NCI-H2196 treated with DMSO at 0.1 percent for 48 hours (cell line): ENCODE measurements around the gene DTNB.
"Not testable (repeated sequence)": the region's sequence is repeated elsewhere in the genome, so short reads cannot be mapped to it uniquely, and the experiment has no call there.

ENCODE experiments used
- DNase-seq: peaks from one replicate; lab custom pipeline; 2025; ENCODE audit not compliant: unreplicated experiment; lab: John Stamatoyannopoulos, UW

Gene DTNB

GRCh38 chr2:25633801-25634200 lies 39.6 kb downstream of the DTNB start:
- DNase-seq = not testable (repeated sequence)

- DNase-seq = no peak
Measured at GRCh38 chr2:25632396-25632795, 41.0 kb downstream of the DTNB start.

- DNase-seq = no peak
Measured at GRCh38 chr2:25624635-25625034, 48.7 kb downstream of the DTNB start.

GRCh38 chr2:25623361-25623760 lies 50.0 kb downstream of the DTNB start:
- no peak for DNase-seq

DNA sequence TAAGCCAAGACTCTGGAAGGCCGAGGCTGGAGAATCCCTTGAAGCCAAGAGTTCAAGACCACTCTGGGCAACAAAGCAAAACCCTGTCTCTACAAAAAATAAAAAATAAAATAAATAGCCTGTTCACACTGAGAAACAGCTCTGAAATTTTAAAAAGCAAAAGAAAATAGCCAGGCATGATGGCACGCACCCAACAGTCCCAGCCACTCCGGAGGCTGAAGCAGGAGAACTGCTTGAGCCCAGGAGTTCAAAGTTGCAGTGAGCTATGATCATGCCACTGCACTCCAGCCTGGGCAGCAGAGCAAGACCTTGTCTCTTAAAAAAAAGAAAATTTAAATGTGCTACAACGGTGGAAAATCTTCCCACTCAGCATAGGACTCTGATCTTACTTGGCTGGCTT lies 52.7 kb downstream of the DTNB start:
- DNase-seq = no peak

- DNase-seq = no peak
Measured at GRCh38 chr2:25620077-25620476, 53.3 kb downstream of the DTNB start.

- DNase-seq = no peak
Measured at GRCh38 chr2:25619185-25619584, 54.2 kb downstream of the DTNB start.

DNA sequence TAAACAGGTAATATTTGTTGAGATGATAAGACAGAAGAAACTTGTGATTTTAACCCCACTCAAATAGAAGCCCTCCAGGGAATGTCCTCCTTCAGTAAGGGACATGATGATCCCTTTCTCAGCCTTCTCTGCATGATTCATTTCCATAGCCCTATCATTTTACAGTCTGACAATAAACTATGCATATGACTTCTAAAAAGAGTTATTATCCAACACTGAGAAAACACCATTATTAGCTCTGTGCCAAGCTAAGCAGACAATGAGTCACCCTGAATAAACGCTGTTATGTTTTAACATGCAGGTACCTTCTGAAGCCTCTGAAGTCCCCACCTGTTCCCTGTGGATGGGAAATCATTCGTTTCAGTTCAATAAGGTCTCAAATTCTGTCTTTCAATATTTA lies 54.7 kb downstream of the DTNB start:
- DNase-seq = peak; percentile 69

DNA sequence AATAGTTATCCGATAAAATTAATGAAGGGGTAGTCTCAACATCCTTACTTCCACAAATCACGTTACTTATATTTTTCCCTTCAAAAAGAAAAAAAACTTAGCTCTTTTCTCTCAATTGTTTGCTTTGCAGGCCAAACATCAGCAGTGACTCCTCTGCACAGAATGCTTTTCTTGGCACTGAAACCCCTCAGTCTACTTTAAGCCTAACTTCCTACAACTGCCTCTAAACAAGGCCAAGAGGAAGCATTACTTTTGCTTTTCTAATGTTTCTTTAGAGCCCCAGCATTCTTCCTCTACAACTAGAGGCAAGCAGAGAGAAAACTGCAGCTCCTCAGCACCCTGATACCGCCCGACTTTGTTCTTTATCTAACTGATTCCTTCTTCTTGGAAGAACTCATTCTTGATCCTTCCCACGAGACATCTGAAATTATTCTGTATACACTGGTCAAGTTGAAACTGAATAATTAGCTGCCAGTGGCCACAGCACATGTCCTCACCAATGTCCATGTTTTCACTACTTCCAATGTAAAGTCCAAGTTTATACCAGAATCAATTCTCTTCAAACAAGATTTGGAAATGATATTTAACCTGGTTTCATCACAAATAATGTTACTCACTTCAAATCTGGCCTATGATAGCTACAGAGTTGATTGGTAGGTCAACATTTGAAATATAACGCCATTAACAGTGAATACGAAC lies 55.3 kb downstream of the DTNB start:
- no peak for DNase-seq

DNA sequence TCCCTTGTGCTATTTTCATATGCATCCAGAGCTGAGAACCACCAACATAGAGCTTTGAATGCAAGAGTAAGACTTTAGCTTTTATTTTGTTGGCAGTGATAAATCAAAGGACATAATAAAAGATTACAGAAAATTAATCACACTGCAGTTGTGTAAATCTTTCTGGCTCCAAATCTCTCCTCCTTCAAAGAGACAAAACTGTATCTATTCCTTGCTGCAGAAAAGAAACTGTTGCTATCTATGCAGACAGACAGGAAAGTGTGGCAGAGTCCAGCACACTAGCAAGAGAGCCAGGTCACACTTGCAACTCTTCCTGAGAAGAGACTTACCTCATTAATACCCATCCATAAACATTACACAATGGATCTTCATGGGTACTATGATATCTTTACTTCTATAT lies 57.5 kb downstream of the DTNB start:
- no peak for DNase-seq

DNA sequence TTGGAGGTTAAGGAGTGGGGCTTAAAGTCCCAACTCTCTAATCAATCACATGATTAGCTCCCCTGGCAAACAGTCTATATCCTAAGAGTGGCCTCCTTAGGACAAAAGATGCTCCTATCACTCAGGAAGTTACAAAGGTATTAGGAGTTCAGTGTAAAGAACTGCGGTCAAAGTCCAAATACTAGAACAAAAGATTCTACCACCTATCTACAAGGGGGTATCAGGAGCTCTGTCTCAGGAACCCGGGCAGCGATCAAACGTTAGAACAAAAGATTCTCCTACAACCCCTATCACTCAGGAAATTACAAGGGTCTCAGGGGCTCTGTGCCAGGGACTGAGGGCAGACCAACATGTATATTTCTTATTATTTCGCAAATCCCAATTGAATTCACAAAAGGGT lies 58.0 kb downstream of the DTNB start:
- no peak for DNase-seq

DNA sequence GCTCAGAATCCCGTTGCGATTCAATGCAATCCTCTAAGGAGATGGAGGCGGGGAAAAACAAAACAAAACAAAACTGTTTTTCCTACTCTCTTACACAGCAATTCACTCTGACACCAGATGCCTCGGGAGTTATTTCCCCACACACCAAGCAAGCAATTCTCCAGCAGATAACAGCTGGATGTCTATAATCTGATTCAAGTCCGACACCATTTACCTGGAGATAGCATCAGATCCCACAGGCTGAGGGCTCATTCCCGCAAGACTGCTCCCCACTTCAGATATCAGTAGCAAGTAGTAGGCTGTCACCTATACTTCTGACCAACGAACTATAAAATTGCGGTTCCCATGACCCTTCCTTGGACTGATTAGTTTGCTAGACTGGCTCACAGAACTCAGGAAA lies 58.7 kb downstream of the DTNB start:
- no peak for DNase-seq

DNA sequence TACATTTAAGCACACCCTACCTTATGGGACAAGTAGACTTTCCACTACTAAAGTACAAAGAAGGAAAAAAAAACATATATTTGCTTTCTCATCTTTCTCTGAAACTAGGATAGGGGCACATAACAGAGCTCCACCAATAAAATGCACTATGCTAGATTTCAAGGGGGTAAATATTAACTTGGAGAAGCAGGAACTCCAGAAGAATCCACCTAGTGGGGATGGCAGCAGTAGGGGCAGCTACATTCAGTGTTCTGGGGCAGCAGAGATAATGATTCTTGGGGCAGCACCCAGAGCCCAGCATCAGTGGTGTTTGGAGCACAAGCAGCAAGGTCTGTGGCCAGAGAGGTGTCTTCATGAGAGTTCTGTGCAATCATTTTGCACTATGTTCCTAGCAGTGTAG lies 64.7 kb downstream of the DTNB start:
- DNase-seq = no peak

DNA sequence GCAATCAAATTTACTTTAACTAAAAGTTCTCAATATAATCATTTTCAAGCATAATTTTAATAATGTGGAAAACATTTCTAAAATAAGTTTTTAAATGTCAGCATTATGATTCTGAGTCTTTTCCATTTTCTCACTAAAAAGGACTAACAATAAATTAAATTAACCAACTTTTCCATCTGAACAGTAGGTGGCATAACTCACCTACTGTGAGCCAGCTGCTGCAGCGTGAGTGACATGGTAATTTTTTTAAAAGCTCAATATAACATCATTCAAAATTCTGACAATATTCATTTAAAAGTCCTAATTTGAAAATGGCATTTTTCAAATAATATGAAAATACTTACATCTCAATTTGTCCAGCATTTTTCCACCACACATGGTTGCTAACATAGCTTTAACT lies 66.5 kb downstream of the DTNB start:
- DNase-seq = peak; percentile 7

DNA sequence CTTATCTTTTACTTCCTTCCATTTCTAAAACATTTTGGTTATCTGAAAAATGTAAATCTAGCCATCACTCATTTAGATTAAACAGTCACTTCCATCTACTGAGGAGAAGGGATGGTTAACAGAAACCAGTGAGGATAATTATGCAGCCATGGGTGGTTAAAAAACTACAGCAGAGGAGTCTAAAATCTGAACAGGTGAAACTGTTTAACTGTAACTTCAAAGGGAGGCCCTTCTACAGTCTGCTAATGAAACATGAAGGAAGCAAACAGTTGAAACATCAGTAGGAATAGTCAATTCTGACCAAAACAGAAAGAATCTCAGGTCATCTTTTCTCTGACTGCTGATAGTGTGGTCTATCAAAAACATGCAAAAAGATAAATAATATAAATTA lies 71.0 kb downstream of the DTNB start:
- no peak for DNase-seq

DNA sequence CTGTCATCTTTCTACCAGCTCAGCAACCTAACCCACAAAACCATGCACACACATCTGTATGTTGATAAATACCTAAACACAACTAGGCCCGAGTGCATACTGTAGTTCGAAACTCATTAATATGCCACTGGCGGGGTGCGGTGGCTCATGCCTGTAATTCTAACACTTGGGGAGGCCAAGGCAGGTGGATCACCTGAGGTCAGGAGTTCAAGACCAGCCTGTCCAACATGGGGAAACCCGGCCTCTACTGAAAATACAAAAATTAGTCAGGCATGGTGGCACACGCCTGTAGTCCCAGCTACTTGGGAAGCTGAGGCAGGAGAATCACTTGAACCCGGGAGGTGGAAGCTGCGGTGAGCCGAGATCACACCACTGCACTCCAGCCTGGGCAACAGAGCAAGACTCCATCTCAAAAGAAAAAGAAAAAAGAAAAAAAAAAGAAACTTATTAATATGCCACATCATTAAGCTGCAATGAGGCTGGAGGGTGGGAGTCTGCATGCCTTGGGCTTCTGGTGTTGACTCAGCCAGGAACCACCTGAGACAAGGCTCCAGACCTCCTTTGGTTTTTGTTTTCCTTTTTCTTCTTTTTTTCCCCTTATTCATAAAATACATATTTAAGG lies 71.6 kb downstream of the DTNB start:
- DNase-seq = not testable (repeated sequence)

DNA sequence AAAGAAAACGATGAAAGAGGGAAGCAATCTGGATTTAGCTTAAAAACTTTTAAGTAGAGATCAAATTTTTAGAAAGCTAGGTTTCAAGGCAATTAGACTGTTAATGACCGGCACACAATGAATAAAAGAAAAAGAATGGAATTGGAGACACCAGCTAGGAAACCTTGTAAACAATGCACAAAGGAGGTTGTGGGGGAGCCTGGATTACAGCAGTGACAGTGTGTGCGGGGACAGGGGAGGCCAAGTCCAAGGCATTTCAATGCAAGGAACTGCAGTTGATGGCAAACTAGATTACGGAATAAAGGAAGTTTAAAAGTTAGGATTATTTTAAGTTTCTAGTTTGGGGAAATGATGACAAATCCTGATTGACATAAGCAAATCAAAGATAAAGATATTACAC lies 74.5 kb downstream of the DTNB start:
- no peak for DNase-seq

DNA sequence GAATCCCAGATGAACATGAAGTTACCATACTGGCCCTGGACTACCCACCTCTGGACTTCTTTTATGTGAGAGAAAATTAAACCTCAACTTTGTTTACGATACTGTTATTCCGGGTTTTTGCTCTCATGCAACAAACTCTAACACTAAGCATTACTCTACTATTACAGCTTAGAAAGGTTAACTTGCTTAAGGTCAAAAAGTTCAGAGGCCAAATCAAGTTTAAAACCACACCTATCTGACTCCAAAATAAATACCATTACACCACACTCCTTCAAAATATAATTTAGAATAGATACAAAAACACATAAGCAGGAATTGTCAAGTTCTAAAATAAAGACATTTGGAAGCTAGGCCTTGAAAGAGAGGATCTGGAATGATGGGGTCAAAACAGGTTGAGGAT lies 75.0 kb downstream of the DTNB start:
- DNase-seq = no peak

DNA sequence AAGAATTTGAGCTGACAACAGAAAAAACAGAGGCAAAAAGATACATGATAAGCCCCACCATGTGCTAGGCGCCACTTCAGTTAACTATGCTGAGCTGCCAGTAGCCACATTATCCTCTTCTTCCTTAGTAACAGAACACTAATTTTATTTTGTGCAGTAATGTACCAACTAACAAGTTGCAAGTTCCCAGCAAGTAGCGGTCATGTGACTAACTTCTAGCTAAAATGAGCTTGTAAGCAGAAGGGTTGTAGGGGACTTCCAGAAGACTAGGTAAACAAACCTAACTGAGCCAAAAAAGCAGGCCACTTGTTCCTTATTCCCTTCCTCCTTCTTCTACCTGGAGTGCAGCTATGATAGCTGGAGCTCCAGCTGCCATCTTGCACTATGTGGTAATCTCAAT lies 75.5 kb downstream of the DTNB start:
- no peak for DNase-seq

GRCh38 chr2:25596516-25597244 lies 76.7 kb downstream of the DTNB start:
- DNase-seq = no peak

DNA sequence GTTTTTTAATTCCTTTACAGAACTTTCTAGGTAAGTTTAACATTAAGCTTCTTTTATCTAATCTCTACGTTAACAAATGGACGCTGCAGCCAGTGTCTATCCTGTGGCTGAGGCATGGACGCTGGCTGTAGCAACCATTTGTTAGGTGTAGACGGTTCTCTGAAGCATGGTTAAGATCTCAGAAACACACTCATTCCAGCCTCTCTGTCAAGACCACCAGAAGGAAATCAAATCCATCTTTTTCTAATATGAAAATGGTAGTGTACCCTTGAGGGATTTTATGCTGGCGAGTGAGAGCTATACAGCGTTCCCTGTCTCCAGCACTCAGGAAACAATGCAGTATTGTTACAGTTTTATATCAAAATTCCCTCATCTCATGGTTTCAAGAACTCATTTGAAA lies 78.0 kb downstream of the DTNB start:
- no peak for DNase-seq

DNA sequence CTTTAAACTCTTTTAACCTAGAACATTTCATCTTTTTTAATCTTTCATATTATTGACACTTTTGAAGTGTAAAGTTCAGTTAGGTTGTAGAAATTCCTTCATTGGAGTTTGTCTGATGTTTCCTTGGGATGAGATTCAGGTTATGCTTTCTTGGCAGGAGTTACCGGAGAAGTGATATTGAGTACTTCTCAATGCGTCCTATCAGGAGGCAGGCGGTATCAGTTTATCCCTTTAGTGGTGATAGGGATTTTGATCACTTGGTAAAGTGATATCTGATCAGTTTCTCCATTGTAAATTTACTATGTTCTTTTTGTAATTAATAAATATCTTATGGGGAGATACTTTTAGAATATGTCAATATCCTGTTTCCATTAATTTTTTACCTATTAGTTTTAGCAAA lies 78.4 kb downstream of the DTNB start:
- DNase-seq = no peak
